ENCODE measurements around the gene CYP17A1. TPM values are rescaled to one million over a fixed set of nuclear protein-coding genes. Genes with fewer than 3 reads are reported as not detected.

CYP17A1 gene
- total and polyA plus RNA-seq, 2 donors from 2014 or later, result 3.3 to 11.6 TPM

DNA sequence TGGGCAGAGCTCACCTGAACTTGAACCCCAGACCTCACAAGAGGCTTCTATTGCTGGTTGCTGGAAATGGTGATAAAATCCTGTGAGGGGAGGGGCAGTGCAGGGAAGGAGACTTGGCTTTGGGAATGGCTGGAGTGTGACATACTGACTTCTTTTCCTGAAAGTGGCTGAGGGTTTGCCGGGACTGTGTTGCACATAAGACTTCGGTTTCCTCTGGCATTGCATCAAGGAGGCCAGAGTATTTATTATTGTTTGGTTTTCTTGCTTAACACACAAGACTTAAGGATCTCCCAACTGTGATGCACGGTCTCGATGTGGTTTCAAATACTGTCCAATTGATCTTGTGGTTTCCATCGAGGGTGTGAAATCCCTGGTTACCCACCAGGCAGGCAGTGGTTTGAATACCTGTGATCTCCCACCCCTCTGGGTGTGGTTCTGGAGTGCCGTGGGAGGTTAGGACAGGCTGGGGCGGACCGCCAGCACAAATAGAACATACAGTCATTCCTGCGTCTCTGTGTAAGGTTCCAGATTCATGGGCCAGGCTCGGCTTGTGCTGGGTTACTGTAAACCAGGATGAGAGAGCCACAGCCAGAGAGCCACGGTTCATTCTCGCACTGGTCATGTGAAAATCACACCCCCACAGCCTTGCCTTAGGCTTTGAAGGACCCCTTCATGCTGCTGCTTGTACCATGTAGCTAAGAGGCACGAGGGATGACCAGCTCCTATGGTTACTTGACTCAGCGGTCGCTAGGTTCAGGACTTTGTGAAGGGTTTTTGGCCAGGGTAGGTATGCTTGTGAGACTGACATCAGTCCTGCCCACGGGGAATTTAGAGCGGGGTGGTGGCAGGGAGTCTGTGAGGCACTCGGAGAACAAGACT lies 54.3 kb downstream of the CYP17A1 start:
- Histone ChIP-seq H3K9ac (ENCODE audit: low read length in 3 of 3) (peak overlapping the region in 2 of 3 donors; percentile 4 to 79), H3K36me3 (ENCODE audit: control insufficient read depth in 2 of 3, insufficient read depth in 3 of 3, low read length in 3 of 3) (no peaks in the 10 kb centered on the region), H3K27ac (ENCODE audit: low read depth in 2 of 2, low read length in 2 of 2) (peak overlapping the region; percentile 87 to 95), H3K4me3 (ENCODE audit: low read length in 3 of 3) (peak overlapping the region in 1 of 3 donors; percentile 24), H3K4me1 (ENCODE audit: control insufficient read depth in 2 of 3, insufficient read depth in 2 of 3, low read depth in 1 of 3, low read length in 3 of 3) (peaks cover 9 to 61% (median 46%) of the 10 kb centered on the region in 3 donors), H3K27me3 (ENCODE audit: control insufficient read depth, insufficient read depth, low read length) (no peaks in the 10 kb centered on the region), H3K9me3 (ENCODE audit: control insufficient read depth in 2 of 3, insufficient read depth in 1 of 3, low read length in 3 of 3) (no peaks in the 10 kb centered on the region)
- TF ChIP-seq, protein P1, sequence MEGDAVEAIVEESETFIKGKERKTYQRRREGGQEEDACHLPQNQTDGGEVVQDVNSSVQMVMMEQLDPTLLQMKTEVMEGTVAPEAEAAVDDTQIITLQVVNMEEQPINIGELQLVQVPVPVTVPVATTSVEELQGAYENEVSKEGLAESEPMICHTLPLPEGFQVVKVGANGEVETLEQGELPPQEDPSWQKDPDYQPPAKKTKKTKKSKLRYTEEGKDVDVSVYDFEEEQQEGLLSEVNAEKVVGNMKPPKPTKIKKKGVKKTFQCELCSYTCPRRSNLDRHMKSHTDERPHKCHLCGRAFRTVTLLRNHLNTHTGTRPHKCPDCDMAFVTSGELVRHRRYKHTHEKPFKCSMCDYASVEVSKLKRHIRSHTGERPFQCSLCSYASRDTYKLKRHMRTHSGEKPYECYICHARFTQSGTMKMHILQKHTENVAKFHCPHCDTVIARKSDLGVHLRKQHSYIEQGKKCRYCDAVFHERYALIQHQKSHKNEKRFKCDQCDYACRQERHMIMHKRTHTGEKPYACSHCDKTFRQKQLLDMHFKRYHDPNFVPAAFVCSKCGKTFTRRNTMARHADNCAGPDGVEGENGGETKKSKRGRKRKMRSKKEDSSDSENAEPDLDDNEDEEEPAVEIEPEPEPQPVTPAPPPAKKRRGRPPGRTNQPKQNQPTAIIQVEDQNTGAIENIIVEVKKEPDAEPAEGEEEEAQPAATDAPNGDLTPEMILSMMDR (IDR thresholded peaks at IDR 0.05; ENCODE audit: borderline replicate concordance, extremely low read depth, insufficient read depth), result no peak
- FAIRE-seq (no peak), DNase-seq (peak in 4 of 5 donors; percentile 58 to 84 (median 76))
- intact Hi-C loops (cut with DNase I), result no loop called here

GRCh38 chr10:102781921-102782557 lies 55.2 kb downstream of the CYP17A1 start:
- intact Hi-C loops (cut with DNase I), result no loop called here
- peak overlapping the region in 1 of 3 donors; percentile 24 for H3K4me3 ChIP-seq (ENCODE audit: low read length in 3 of 3)
- H3K27ac ChIP-seq (ENCODE audit: low read depth in 2 of 2, low read length in 2 of 2), result peak overlapping the region; percentile 87 to 95
- peak overlapping the region in 1 of 3 donors; percentile 79 for H3K9ac ChIP-seq (ENCODE audit: low read length in 3 of 3)
- no peaks in the 10 kb centered on the region for H3K36me3 ChIP-seq (ENCODE audit: control insufficient read depth in 2 of 3, insufficient read depth in 3 of 3, low read length in 3 of 3)
- TF ChIP-seq, protein P1 (IDR thresholded peaks at IDR 0.05; ENCODE audit: borderline replicate concordance, extremely low read depth, insufficient read depth), result no peak
- H3K4me1 ChIP-seq (ENCODE audit: control insufficient read depth in 2 of 3, insufficient read depth in 2 of 3, low read depth in 1 of 3, low read length in 3 of 3), result peaks cover 9 to 65% (median 55%) of the 10 kb centered on the region in 3 donors
- no peaks in the 10 kb centered on the region for H3K9me3 ChIP-seq (ENCODE audit: control insufficient read depth in 2 of 3, insufficient read depth in 1 of 3, low read length in 3 of 3)
- no peaks in the 10 kb centered on the region for H3K27me3 ChIP-seq (ENCODE audit: control insufficient read depth, insufficient read depth, low read length)
- FAIRE-seq, result no peak
- DNase-seq, result peak in 3 of 5 donors; percentile 44 to 88 (median 79)

DNA sequence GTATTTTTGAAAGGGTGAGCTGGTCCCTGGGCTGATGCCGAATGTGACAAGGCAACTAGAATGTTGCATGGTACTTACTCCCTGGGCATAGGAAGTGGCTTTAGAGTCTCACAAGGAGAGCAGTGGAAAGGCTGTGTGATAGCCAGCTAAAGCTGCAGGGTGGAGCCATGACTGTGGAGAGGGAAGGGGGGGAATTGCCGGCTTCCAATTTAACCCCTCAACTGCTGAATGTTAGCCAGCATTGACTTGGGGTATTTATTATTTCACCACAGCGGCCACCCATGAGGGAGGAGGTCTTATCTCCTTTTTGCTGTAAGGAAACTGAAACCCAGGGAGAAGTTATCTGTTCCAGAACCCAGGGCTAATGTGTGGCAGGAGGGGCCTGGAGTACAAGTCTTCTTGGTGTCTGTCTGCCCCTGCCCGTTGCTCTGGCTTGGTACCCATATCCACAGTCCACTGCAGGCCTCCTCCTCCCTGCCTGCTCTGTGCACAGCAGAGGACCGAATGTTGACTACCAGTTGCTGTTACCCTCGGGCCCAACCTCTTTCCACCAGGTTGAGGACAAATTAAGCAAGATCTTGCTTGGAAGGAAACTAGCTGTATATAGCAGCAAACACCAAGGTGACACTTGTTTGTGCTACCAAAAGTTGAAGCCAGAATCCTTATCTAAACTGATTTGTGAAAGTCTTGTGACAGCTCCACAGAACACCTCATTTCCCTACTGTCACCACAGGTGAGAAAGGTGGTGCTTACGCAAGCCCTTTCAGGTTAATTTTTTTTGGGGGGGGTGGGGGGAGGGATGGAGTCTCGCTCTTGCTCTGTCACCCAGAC lies 55.9 kb downstream of the CYP17A1 start:
- peak overlapping the region in 1 of 3 donors; percentile 42 for H3K9ac ChIP-seq (ENCODE audit: low read length in 3 of 3)
- peak in 2 of 5 donors; percentile 26 to 67 for DNase-seq
- H3K9me3 ChIP-seq (ENCODE audit: control insufficient read depth in 2 of 3, insufficient read depth in 1 of 3, low read length in 3 of 3), result no peaks in the 10 kb centered on the region
- intact Hi-C loops (cut with DNase I), result no loop called here
- no peak for FAIRE-seq
- H3K27me3 ChIP-seq (ENCODE audit: control insufficient read depth, insufficient read depth, low read length), result no peaks in the 10 kb centered on the region
- no peaks in the 10 kb centered on the region for H3K36me3 ChIP-seq (ENCODE audit: control insufficient read depth in 2 of 3, insufficient read depth in 3 of 3, low read length in 3 of 3)
- H3K27ac ChIP-seq (ENCODE audit: low read depth in 2 of 2, low read length in 2 of 2), result peak overlapping the region; percentile 87 to 95
- H3K4me3 ChIP-seq (ENCODE audit: low read length in 3 of 3), result peak overlapping the region in 1 of 3 donors; percentile 0
- peaks cover 9 to 64% (median 55%) of the 10 kb centered on the region in 3 donors for H3K4me1 ChIP-seq (ENCODE audit: control insufficient read depth in 2 of 3, insufficient read depth in 2 of 3, low read depth in 1 of 3, low read length in 3 of 3)
- TF ChIP-seq, protein P1 (IDR thresholded peaks at IDR 0.05; ENCODE audit: borderline replicate concordance, extremely low read depth, insufficient read depth), result no peak

Other genes with a start within 250 kb of the CYP17A1 start
- gene TRIM8, start 192.9 kb downstream of the CYP17A1 start, total RNA-seq, result 198 TPM
- 160 TPM for gene TRIM8, start 192.9 kb downstream of the CYP17A1 start, polyA plus RNA-seq (ENCODE audit: insufficient read depth, low read depth, low replicate concordance)
- gene ARL3, start 123.0 kb downstream of the CYP17A1 start, total RNA-seq, result 16.3 TPM
- 28.8 TPM for gene ARL3, start 123.0 kb downstream of the CYP17A1 start, polyA plus RNA-seq (ENCODE audit: insufficient read depth, low read depth, low replicate concordance)
- gene SFXN2, start 122.8 kb downstream of the CYP17A1 start, total RNA-seq, result 17.3 TPM
- gene SFXN2, start 122.8 kb downstream of the CYP17A1 start, polyA plus RNA-seq (ENCODE audit: insufficient read depth, low read depth, low replicate concordance), result 72.1 TPM
- 55.7 TPM for gene WBP1L, start 93.5 kb downstream of the CYP17A1 start, total RNA-seq
- gene WBP1L, start 93.5 kb downstream of the CYP17A1 start, polyA plus RNA-seq (ENCODE audit: insufficient read depth, low read depth, low replicate concordance), result 27.8 TPM
- gene BORCS7, start 16.8 kb upstream of the CYP17A1 start, total RNA-seq, result 24.6 TPM
- gene BORCS7, start 16.8 kb upstream of the CYP17A1 start, polyA plus RNA-seq (ENCODE audit: insufficient read depth, low read depth, low replicate concordance), result 34.8 TPM
- 2.0 TPM for gene AS3MT, start 32.1 kb upstream of the CYP17A1 start, total RNA-seq
- 36.7 TPM for gene AS3MT, start 32.1 kb upstream of the CYP17A1 start, polyA plus RNA-seq (ENCODE audit: insufficient read depth, low read depth, low replicate concordance)
- gene CNNM2, start 80.9 kb upstream of the CYP17A1 start, total RNA-seq, result 10.9 TPM
- gene CNNM2, start 80.9 kb upstream of the CYP17A1 start, polyA plus RNA-seq (ENCODE audit: insufficient read depth, low read depth, low replicate concordance), result 11.8 TPM